D721Med (cell line): ENCODE data around the gene C3.
"Not testable (repeated sequence)": the region's sequence is repeated elsewhere in the genome, so short reads cannot be mapped to it uniquely, and the experiment has no call there.

ENCODE experiments used
- DNase-seq: peaks from one replicate; pipeline ENCODE4 v3.0.0; 2011; ENCODE audit warnings: low spot score; ENCODE audit not compliant: insufficient read length
- FAIRE-seq: peaks from 2 replicates; lab custom pipeline; 2011; peaks lifted over from hg19 to GRCh38; lab: Jason Lieb, UNC
- TF ChIP-seq, protein P1 (sequence below): IDR thresholded peaks from 2 replicates; pipeline ENCODE4 v1.5.1; 2012; ENCODE audit warnings: mild to moderate bottlenecking, control low read depth; ENCODE audit not compliant: insufficient read depth; ENCODE audit errors: missing control alignments

The C3 gene

DNA sequence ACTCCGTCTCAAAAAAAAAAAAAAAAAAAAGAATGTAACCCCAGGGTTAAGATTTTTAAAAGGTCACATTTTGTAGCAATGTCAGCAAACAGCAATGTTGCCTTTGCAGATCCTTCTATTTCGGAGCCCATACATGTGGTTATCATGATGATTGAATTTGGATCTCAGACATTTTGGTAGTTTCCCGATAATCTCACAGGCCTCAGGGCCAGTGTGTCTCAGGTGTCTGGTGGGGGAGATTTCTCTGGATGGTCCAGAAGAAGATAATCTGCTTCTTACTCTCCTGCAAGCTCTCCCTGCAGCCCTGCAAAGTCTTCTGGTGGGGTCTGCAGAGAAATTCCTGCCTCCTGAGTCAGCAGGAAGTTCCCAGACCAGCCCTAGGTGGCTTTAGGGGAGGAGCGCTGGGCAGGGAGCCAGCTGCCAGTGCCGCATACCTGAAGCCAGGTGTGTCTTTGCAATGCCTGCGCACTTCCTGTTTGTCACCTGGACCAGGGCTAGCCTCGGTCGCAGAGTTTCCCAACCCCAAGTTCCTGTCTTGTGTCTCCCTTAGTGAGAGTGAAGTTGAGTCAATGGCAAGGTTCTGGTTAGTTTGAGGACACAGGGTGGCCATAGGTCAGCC, 45.4 kb upstream of the C3 start:
- TF ChIP-seq, protein P1, sequence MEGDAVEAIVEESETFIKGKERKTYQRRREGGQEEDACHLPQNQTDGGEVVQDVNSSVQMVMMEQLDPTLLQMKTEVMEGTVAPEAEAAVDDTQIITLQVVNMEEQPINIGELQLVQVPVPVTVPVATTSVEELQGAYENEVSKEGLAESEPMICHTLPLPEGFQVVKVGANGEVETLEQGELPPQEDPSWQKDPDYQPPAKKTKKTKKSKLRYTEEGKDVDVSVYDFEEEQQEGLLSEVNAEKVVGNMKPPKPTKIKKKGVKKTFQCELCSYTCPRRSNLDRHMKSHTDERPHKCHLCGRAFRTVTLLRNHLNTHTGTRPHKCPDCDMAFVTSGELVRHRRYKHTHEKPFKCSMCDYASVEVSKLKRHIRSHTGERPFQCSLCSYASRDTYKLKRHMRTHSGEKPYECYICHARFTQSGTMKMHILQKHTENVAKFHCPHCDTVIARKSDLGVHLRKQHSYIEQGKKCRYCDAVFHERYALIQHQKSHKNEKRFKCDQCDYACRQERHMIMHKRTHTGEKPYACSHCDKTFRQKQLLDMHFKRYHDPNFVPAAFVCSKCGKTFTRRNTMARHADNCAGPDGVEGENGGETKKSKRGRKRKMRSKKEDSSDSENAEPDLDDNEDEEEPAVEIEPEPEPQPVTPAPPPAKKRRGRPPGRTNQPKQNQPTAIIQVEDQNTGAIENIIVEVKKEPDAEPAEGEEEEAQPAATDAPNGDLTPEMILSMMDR, result no peak
- no peak for DNase-seq
- no peak for FAIRE-seq

DNA sequence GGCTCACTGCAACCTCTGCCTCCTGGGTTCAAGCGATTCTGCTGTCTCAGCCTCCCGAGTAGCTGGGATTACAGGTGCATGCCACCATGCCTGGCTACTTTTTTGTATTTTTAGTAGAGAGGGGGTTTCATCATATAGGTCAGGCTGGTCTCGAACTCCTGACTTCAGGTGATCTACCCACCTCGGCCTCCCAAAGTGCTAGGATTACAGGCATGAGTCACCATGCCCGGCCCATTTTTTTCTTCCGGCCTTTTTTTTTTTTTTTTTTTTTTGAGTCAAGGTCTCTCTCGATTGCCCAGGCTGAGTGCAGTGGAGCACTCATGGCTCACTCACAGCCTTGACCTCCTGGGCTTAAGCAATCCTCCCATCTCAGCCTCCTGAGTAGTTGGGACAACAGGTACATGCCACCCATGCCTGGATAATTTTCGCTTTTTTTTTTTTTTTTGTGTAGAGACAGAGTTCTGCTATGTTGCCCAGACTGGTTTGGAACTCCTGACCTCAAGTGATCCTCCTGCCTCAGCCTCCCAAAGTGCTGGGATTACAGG, 41.9 kb upstream of the C3 start:
- FAIRE-seq, result not testable (repeated sequence)

DNA sequence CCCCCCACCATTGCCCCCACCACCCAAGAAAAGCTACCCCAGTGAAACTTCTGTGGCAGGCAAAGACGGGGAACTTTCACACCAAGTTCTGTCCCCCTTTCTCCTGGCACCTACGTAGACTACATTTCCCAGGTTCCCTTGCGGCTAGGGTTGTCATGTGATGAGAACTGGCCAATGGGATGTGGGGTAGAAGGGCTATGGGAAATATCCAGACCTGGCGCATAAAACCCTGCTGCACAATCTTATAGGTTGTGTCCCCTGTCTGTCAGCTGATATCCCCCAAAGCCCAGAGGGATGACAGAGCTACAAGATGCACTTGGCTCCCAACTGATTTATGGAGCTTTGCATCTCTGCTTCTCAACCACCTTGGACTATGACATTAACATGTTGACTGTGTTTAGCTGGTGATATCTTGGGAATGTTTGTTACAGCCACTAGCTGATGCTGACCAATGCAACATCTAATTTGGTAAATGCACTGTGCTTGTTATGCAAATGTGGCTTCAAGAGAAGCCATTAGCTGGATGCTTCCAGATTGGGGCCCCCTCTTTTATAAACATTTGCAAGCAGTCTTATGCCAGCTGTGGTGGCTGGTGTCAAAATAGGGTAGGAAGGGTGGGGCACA, 40.7 kb upstream of the C3 start:
- FAIRE-seq, result no peak
- TF ChIP-seq, protein P1, result no peak
- DNase-seq, result no peak

More for the DNA sequence above, 41.9 kb upstream of the C3 start:
- DNase-seq, result not testable (repeated sequence)

DNA sequence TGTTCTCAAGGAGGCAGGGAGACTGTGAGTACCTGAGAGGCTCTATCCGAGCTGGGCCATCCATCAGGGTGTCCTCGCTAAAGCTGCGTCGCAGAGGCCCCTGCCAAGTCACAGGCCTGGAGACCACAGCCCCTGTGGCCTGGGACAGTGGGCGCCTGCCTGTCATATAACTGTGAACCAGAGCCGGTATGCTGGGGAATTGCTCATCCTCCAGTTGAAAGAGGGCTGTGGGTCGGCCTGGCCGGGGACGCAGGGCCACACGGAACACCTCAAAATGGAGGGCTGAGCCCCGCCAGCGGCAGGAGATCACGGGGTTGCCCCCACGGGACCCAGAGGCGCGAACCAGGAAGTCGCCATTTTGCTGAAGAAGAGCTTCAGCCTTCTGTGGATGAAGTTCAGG, 40.2 kb upstream of the C3 start:
- FAIRE-seq (no peak), DNase-seq (no peak)
- TF ChIP-seq, protein P1, result no peak

DNA sequence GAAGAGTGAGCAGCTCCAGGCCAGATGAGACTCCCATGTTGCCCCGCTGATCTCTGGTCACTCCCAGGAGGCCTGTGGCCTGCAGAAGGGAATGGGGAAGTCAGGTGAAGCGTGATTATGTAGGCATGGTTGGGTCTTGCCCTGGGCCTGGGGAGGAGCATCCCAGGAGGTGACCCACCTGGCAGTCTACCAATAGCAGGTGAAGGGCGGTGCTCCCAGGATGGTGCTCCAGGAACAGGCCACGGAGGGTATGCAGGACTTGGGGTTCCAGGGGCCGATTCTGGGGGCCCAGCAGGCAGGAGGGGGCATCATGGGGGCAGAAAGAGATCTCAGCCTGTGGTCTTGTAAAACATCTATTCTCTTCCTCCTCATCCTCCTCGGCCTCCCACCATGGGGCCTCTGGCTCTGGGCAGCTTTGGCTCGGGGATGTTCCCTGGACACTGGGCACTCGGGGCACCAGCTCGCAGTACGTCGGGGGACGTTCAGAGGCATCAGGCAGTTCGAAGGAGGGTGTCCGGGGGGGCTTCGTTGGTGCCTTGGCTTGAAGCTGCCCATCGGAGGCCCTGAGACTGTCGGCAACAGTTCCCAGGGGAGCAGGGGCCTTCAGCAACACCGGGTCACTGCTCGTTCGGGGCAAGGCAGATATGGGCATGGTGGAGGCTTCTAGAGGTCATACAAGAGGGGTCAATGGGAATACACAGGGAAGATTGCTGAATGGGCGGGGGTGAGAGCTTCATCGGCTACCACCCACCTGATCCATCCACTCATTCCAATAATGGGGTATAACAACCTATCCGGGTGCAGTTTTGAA, 34.4 kb upstream of the C3 start:
- no peak for DNase-seq
- no peak for FAIRE-seq
- TF ChIP-seq, protein P1, result no peak

DNA sequence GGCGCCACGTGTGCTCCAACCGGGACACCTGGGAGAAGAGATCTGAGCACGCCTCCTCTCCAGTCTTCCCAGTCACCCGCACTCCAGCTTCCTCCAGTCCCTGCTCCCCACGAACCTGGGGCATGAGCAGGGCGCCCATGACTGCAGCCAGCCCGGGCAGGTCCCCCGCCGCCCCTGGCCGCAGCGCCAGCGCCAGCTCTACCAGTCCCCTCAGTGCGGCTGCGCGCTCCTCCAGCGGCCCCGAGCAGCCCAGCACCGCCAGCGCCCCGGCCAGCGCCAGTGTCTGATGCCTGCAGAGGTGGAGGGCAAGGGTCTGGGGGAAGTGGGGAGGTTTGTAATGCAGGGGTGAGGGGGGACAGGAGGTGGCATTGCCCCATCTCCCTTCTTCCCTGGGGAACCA, 33.7 kb upstream of the C3 start:
- DNase-seq, result no peak
- FAIRE-seq, result no peak
- TF ChIP-seq, protein P1, result no peak

DNA sequence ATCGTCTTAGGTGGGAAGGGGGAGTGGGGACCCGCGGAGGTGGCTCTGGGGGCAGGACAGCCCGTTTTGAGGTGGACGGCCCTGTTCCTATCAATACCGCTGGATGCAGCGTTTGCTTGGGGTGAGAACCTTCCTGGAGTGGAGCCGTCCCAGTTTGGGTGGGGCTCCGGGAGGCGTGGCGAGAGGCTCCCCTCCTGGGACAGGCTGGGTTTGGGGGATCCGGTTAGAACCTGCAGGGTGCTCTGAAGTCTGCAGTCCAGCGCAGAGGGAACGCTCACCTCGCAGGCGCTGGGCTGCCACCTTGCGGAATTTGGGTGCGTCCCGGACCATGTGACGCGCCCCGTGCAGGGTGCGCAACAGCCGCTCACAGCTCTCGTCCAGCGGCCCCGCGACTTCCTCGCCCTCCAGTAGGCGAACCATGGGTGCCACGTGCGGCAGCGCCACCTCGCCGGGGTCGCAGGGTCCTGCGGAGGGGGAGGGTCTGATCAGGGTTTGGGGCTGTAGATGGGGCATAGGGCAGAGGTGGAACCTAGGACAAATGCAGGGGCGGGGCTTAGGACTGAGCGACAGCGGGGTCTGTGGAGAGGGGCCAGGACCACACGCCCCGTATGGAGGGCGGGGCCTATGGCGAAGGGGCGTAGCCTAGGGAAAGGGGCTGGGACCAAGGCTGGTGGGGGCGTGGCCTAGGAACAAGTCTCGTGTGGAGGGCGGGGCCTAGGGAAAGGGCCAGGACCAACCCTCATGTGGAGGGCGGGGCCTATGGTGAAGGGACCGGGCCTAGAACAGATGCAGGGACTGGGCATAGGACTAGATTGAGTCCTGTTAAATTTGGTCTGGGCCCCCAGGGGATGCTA, 33.0 kb upstream of the C3 start:
- TF ChIP-seq, protein P1, result peak; percentile 33
- DNase-seq (no peak), FAIRE-seq (no peak)
